Measurements from ENCODE around the gene UBE2R2. TPM values are rescaled to one million over a fixed set of nuclear protein-coding genes. Genes with fewer than 3 reads are reported as not detected.

Gene UBE2R2
- total RNA-seq, 2 experiments from 2014 or later = 13.7 to 57.3 TPM

DNA sequence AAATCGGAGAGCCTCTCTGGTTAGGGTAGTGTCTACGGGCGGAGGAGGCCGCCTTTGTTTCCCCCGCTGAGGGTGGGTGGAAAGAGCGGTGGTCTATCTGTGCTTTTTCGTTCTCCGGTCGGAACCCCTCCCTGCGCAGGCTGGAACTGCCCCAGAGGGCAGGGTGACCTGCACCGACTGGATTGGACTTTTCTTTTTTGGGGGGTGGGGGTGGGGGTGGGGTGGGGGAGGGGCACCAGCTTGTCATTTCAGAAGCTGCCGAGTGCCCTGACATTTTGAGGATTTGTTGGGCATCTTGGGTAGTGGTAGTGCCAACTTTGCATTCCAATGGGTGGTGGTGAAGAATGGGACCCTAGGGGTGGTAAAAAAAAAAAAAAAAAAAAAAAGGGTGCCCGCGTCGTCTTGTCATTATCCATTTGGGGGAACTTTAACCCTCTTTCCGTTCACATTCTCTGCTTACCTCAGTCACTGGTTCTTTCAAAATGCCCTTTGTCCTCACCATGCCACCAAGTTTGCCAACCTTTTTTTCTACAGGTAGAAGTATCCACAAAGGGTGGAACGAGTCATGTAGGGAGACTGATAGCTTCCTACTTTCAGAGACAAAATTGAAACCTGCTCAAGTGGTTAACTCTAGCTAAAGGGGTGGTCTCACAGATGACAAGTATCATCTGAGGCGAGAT, 1.3 kb downstream of the UBE2R2 start:
- CTCF ChIA-PET (ENCODE audit: unreplicated experiment) = no interaction called here
- peak; percentile 42 for DNase-seq (ENCODE audit: low spot score)
- Histone ChIP-seq H4K20me1 (ENCODE audit: insufficient read depth, low read length) (peaks cover 22% of the 10 kb centered on the region; the same call in 1 of the 2 replicates), H3K4me1 (ENCODE audit: insufficient read depth, low read length, poor library complexity, severe bottlenecking) (peaks cover 65% of the 10 kb centered on the region), H3K9me3 (ENCODE audit: low read length) (no peaks in the 10 kb centered on the region), H3K4me3 (ENCODE audit: low read depth, low read length, poor library complexity, severe bottlenecking) (peak overlapping the region; percentile 99), H3K79me2 (ENCODE audit: insufficient read depth, low read depth, low read length) (peaks cover 59% of the 10 kb centered on the region), H3K36me3 (ENCODE audit: insufficient read depth, low read length) (peaks cover 34% of the 10 kb centered on the region), H3K27ac (ENCODE audit: low read depth, low read length, poor library complexity, severe bottlenecking) (peak overlapping the region; percentile 89), H3K4me2 (ENCODE audit: low read length) (peak overlapping the region; percentile 88), H3K9me2 (ENCODE audit: insufficient read depth, low read length) (no peaks in the 10 kb centered on the region), H2AFZ (ENCODE audit: low read length) (no peak overlapping the region)
- intact Hi-C loops (cut with micrococcal nuclease; ENCODE audit: unreplicated experiment) = loop anchor here (10.0 kb wide), 1 partner anchor 306 kb away; the partner anchor contains the start of gene DCAF12
- POLR2A ChIA-PET = interaction anchor here (0.5 to 1.5 kb wide), 8 partner anchors 16 to 595 kb away, joined by 3 to 7 read pairs (median 3); no protein-coding TSS in a partner anchor
- no TSS peak for BruUV-seq (replicated peaks)
- TF ChIP-seq, protein P1, sequence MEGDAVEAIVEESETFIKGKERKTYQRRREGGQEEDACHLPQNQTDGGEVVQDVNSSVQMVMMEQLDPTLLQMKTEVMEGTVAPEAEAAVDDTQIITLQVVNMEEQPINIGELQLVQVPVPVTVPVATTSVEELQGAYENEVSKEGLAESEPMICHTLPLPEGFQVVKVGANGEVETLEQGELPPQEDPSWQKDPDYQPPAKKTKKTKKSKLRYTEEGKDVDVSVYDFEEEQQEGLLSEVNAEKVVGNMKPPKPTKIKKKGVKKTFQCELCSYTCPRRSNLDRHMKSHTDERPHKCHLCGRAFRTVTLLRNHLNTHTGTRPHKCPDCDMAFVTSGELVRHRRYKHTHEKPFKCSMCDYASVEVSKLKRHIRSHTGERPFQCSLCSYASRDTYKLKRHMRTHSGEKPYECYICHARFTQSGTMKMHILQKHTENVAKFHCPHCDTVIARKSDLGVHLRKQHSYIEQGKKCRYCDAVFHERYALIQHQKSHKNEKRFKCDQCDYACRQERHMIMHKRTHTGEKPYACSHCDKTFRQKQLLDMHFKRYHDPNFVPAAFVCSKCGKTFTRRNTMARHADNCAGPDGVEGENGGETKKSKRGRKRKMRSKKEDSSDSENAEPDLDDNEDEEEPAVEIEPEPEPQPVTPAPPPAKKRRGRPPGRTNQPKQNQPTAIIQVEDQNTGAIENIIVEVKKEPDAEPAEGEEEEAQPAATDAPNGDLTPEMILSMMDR (conservative IDR thresholded peaks at IDR 0.05; ENCODE audit: low read length) = no peak
- no peak for TF ChIP-seq EZH2phosphoT487 (IDR thresholded peaks at IDR 0.05; ENCODE audit: borderline replicate concordance, low read depth, low read length)

DNA sequence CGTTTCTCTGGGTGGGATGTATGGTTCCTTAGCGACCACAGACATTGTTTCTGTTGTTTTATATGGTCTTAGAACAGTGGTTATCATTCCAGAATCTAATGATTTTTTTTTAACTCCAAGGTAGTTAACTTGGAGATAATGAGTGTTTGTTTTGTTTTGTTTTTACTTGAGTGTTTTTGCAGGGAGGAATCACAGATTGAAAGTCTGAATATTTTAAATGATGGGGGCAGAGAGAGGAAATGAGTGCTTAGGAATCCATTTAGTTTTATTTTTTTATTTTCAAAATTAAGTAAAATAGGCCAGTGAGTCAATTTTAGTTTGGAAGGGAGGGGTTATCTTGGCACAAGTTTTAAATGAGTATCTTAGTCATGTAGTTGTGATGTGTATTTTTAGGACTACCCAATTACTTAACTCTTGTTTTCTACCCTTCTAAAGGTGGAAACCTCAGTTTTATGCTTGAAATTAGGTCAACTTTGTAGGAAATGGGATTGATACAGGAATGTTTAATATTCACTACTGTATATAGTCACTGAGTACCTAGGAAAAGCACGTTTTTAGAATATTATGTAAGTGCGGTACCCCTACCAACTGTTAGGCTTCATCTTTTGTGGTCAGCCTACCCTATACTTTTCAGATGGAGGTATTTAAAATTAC, 2.0 kb downstream of the UBE2R2 start:
- Histone ChIP-seq H3K4me2 (ENCODE audit: low read length) (peak overlapping the region; percentile 88), H3K9me2 (ENCODE audit: insufficient read depth, low read length) (no peaks in the 10 kb centered on the region), H3K4me3 (ENCODE audit: low read depth, low read length, poor library complexity, severe bottlenecking) (peak overlapping the region; percentile 99), H3K27ac (ENCODE audit: low read depth, low read length, poor library complexity, severe bottlenecking) (peak overlapping the region; percentile 89), H4K20me1 (ENCODE audit: insufficient read depth, low read length) (peaks cover 22% of the 10 kb centered on the region; the same call in 1 of the 2 replicates), H3K4me1 (ENCODE audit: insufficient read depth, low read length, poor library complexity, severe bottlenecking) (peaks cover 65% of the 10 kb centered on the region), H2AFZ (ENCODE audit: low read length) (no peak overlapping the region), H3K36me3 (ENCODE audit: insufficient read depth, low read length) (peaks cover 41% of the 10 kb centered on the region), H3K9me3 (ENCODE audit: low read length) (no peaks in the 10 kb centered on the region), H3K79me2 (ENCODE audit: insufficient read depth, low read depth, low read length) (peaks cover 65% of the 10 kb centered on the region)
- CTCF ChIA-PET (ENCODE audit: unreplicated experiment) = no interaction called here
- intact Hi-C loops (cut with micrococcal nuclease; ENCODE audit: unreplicated experiment) = loop anchor here (10.0 kb wide), 1 partner anchor 306 kb away; the partner anchor contains the start of gene DCAF12
- BruUV-seq (replicated peaks) = TSS peak; percentile 54
- TF ChIP-seq, protein P1 (conservative IDR thresholded peaks at IDR 0.05; ENCODE audit: low read length) = no peak
- no peak for TF ChIP-seq EZH2phosphoT487 (IDR thresholded peaks at IDR 0.05; ENCODE audit: borderline replicate concordance, low read depth, low read length)
- POLR2A ChIA-PET = interaction anchor here (0.5 to 1.5 kb wide), 6 partner anchors 16 to 595 kb away, joined by 3 to 7 read pairs (median 4); no protein-coding TSS in a partner anchor
- DNase-seq (ENCODE audit: low spot score) = no peak

Data from OCI-LY7 (cell line).